ENCODE measurements around the gene RAPGEF6. TPM values are rescaled to one million over a fixed set of nuclear protein-coding genes. Genes with fewer than 3 reads are reported as not detected.

The RAPGEF6 gene
- total RNA-seq, 1 donor from 2014 or later = 18.9 TPM

DNA sequence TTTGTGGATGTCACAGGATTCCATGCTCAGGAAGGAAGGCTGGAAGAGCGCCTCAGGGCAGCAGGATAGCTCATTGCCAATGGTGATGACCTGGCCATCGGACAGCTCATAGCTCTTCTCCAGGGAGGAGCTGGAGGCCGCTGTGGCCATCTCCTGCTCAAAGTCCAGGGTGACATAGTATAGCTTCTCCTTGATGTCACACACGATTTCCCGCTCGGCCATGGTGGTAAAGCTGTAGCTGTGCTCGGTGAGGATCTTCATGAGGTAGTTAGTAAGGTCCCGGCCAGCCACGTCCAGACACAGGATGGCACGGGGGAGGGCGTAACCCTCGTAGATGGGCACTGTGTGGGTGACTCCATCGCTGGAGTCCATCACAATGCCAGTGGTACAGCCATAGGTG, 24.3 kb upstream of the RAPGEF6 start:
- Mint-ChIP-seq H3K27ac (ENCODE audit: unreplicated experiment) (no peak overlapping the region), H3K36me3 (ENCODE audit: unreplicated experiment) (peaks cover 63% of the 10 kb centered on the region), H3K9me3 (ENCODE audit: unreplicated experiment) (no peaks in the 10 kb centered on the region), H3K27me3 (ENCODE audit: unreplicated experiment) (no peaks in the 10 kb centered on the region), H3K4me3 (ENCODE audit: unreplicated experiment) (no peak overlapping the region), H3K4me1 (ENCODE audit: unreplicated experiment) (no peaks in the 10 kb centered on the region)
- TF ChIP-seq, protein P1, sequence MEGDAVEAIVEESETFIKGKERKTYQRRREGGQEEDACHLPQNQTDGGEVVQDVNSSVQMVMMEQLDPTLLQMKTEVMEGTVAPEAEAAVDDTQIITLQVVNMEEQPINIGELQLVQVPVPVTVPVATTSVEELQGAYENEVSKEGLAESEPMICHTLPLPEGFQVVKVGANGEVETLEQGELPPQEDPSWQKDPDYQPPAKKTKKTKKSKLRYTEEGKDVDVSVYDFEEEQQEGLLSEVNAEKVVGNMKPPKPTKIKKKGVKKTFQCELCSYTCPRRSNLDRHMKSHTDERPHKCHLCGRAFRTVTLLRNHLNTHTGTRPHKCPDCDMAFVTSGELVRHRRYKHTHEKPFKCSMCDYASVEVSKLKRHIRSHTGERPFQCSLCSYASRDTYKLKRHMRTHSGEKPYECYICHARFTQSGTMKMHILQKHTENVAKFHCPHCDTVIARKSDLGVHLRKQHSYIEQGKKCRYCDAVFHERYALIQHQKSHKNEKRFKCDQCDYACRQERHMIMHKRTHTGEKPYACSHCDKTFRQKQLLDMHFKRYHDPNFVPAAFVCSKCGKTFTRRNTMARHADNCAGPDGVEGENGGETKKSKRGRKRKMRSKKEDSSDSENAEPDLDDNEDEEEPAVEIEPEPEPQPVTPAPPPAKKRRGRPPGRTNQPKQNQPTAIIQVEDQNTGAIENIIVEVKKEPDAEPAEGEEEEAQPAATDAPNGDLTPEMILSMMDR (IDR thresholded peaks at IDR 0.05) = no peak
- no peak for DNase-seq (ENCODE audit: extremely low spot score, unreplicated experiment)

DNA sequence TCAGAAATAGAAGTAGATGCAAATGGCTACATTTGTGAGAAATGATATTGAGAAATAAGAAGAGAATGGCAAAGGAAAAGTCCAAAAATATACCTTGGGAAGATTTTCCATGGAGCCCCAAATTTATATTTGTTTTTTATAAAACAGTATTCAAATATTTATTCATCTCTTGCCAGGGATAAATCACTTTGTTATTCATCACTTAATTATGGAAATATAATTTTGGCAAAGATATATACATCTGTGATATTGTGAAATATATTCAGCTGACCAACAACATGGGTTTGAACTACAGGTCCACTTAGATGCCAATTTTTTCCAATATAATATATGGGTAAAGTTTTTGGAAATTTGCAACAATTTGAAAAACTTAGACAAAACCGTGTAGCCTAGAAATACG, 19.7 kb upstream of the RAPGEF6 start:
- Mint-ChIP-seq H3K4me3 (ENCODE audit: unreplicated experiment) (no peak overlapping the region), H3K27ac (ENCODE audit: unreplicated experiment) (no peak overlapping the region), H3K36me3 (ENCODE audit: unreplicated experiment) (peaks cover 67% of the 10 kb centered on the region), H3K4me1 (ENCODE audit: unreplicated experiment) (no peaks in the 10 kb centered on the region), H3K9me3 (ENCODE audit: unreplicated experiment) (peaks cover 6% of the 10 kb centered on the region), H3K27me3 (ENCODE audit: unreplicated experiment) (no peaks in the 10 kb centered on the region)
- TF ChIP-seq, protein P1 (IDR thresholded peaks at IDR 0.05) = no peak
- no peak for DNase-seq (ENCODE audit: extremely low spot score, unreplicated experiment)

DNA sequence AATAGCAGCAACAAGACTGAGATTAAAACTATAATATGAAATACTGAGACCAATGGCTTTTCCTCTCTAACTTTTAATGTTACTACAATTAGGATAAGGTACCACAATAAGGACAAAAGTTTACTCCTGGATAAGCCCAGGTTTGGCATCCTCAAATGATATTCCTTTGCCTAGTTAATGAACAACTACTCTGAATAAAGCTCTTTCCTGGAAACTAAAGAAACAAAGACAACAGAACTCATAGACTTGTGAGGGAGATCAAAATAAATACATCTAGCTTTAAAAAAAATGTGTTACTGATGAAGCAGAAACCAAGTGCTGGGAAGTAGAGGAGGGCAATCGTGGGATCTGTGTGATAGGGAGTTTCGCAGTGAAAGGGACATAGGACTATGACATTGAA, 19.3 kb upstream of the RAPGEF6 start:
- DNase-seq (ENCODE audit: extremely low spot score, unreplicated experiment) = no peak
- Mint-ChIP-seq H3K27ac (ENCODE audit: unreplicated experiment) (no peak overlapping the region), H3K4me3 (ENCODE audit: unreplicated experiment) (no peak overlapping the region), H3K9me3 (ENCODE audit: unreplicated experiment) (peaks cover 6% of the 10 kb centered on the region), H3K27me3 (ENCODE audit: unreplicated experiment) (no peaks in the 10 kb centered on the region), H3K4me1 (ENCODE audit: unreplicated experiment) (no peaks in the 10 kb centered on the region), H3K36me3 (ENCODE audit: unreplicated experiment) (peaks cover 67% of the 10 kb centered on the region)
- TF ChIP-seq, protein P1 (IDR thresholded peaks at IDR 0.05) = no peak

DNA sequence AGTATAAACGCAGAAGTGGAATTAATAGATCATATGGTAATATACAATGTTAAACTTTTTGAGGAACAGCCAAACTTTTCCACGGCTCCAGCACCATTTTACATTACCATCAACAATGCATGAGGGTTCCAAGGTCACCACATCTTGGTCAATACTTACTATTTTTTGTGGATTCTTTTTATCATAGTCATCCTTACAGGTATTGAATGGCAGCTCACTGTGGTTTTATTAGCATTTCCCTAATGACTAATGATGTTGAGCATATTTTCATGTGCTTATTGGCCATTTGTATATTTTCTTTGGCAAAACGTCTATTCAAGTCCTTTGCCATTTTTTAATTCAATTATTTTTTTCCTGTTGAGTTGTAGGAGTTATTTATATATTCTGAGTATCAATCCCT, 14.1 kb upstream of the RAPGEF6 start:
- Mint-ChIP-seq H3K4me1 (ENCODE audit: unreplicated experiment) (no peaks in the 10 kb centered on the region), H3K9me3 (ENCODE audit: unreplicated experiment) (peaks cover 6% of the 10 kb centered on the region), H3K4me3 (ENCODE audit: unreplicated experiment) (no peak overlapping the region), H3K36me3 (ENCODE audit: unreplicated experiment) (peaks cover 65% of the 10 kb centered on the region), H3K27ac (ENCODE audit: unreplicated experiment) (no peak overlapping the region), H3K27me3 (ENCODE audit: unreplicated experiment) (no peaks in the 10 kb centered on the region)
- TF ChIP-seq, protein P1 (IDR thresholded peaks at IDR 0.05) = no peak
- DNase-seq (ENCODE audit: extremely low spot score, unreplicated experiment) = no peak

DNA sequence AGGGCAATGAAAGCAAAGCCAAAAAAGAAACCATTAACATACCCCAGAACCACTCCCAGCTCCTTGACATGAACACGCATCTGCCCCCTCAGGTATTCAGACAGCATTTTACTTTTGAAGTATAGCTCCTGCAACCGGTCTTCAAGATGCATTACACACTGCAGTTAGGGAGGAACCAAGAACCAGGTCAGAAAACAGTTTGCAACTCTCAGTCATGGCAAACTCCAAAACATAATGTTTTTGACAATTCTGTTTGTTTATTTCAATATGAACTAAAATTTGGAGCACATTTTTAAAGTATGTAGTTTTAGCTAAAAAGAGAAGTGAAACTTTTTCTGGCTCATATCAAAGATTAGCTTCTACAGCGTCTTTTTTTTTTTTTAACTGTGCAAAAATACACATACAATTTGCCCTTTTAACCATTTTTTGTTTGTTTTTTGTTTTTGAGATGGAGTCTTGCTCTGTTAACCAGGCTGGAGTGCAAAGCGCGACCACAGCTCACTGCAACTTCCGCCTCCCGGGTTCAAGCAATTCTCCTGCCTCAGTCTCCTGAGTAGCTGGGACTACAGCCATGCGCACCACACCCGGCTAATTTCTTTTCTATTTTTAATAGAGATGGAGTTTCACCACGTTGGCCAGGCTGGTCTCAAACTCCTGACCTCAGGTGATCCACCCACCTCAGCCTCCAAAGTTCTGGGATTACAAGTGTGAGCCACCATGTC, 12.2 kb upstream of the RAPGEF6 start:
- TF ChIP-seq, protein P1 (IDR thresholded peaks at IDR 0.05) = no peak
- H3K36me3 Mint-ChIP-seq (ENCODE audit: unreplicated experiment) = peaks cover 59% of the 10 kb centered on the region
- no peaks in the 10 kb centered on the region for H3K27me3 Mint-ChIP-seq (ENCODE audit: unreplicated experiment)
- DNase-seq (ENCODE audit: extremely low spot score, unreplicated experiment) = no peak
- peaks cover 6% of the 10 kb centered on the region for H3K9me3 Mint-ChIP-seq (ENCODE audit: unreplicated experiment)
- no peaks in the 10 kb centered on the region for H3K4me1 Mint-ChIP-seq (ENCODE audit: unreplicated experiment)
- no peak overlapping the region for H3K4me3 Mint-ChIP-seq (ENCODE audit: unreplicated experiment)
- H3K27ac Mint-ChIP-seq (ENCODE audit: unreplicated experiment) = no peak overlapping the region

All from osteocyte (in vitro differentiated cells).